Endothelial cell of hepatic sinusoid (primary cell): ENCODE results near the gene ST3GAL2.

ENCODE experiments used
- in situ Hi-C: cut with HindIII; loops from 2 replicates; pipeline ENCODE4 v1.10.0; 2017; ENCODE audit warnings: low sequenced_read_pairs

ST3GAL2 gene

GRCh38 chr16:70440009-70440692 is 1.3 kb upstream of the ST3GAL2 start:
- in situ Hi-C loops = no loop called here

- in situ Hi-C loops = loop anchor here (5.0 kb wide), 2 partner anchors 46 to 84 kb away; partner anchors contain the start of genes COG4 and SF3B3
Measured at GRCh38 chr16:70438585-70438968, 323 bp downstream of the ST3GAL2 start.

DNA sequence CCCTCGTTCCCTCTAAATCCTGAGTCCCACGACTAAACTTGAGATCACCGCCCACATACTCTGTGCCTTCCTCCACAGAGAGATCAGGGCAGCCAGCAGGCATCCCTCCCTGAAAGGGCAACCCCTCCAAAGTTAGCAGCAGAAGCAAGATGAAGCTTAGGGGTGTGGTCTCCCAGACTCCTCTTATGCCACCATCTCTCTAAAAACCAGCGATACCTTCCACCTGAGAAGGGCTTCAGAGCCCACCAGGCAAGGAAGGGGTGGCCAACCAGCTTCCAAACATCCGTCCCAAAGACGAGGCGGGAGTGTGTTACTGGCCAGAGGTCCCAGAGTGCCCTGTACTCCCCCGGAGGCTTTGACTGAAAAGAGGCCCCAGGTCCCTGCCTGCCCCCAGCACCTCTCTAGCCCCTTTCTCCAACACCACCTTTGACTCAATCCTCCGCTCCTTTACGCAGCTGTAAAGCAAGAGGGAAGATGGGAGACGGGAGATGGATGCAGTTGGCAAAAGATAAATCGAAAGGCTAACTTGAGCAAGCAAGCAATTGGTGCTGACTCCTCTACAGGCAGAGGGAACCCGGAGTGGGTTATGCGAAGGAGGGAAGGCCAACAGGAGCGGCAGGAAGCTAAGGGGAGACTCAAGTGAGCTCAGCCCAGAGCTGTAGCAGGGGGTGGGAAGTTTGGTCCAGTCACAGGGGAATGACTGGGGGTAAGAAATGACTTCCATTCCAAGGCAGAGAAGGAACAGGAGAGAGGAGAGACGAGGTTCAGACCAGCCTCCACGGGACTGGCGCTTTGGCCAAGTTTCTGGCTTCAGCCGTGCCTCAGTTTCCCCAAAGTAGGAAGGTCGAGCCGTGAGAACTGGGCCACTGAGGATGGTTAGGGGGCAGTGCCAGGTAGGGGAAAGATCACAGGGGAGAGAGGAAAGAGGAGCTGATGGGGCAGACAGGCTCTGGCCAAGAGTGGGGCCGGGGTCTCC is 1.0 kb downstream of the ST3GAL2 start:
- in situ Hi-C loops = loop anchor here (5.0 kb wide), 2 partner anchors 46 to 84 kb away; partner anchors contain the start of genes COG4 and SF3B3

DNA sequence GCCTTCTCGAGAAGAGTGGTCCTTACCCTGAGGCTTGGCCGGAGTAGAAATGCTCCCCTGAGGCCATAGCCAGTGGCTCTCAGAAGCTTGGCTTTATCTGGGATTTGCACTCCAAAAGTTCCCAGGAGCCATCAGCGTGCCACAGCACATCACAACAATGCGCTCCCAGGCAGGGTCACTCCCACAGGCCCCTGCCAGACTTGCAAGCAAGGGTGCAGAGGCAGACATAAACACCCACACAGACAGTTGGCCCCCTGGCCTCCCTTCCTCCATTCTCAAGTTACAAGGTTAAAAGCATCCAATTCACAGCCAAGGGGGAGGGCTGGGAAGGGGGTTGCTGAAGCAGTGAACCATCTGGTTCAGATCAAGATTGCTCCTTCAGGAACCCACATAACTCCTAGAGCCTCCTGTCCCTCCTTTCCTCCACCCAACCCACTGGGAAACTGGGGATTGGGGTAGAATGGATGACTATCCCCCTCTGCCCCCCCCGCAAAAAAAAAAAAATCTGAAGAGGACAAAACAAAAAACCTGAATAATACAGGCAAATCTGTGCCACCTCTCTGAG is 1.8 kb downstream of the ST3GAL2 start:
- in situ Hi-C loops = loop anchor here (5.0 kb wide), 2 partner anchors 45 to 85 kb away; partner anchors contain the start of genes COG4 and SF3B3

- in situ Hi-C loops = loop anchor here (5.0 kb wide), 2 partner anchors 42 to 88 kb away; partner anchors contain the start of genes COG4 and SF3B3
Measured at GRCh38 chr16:70434484-70435260, 4.2 kb downstream of the ST3GAL2 start.

DNA sequence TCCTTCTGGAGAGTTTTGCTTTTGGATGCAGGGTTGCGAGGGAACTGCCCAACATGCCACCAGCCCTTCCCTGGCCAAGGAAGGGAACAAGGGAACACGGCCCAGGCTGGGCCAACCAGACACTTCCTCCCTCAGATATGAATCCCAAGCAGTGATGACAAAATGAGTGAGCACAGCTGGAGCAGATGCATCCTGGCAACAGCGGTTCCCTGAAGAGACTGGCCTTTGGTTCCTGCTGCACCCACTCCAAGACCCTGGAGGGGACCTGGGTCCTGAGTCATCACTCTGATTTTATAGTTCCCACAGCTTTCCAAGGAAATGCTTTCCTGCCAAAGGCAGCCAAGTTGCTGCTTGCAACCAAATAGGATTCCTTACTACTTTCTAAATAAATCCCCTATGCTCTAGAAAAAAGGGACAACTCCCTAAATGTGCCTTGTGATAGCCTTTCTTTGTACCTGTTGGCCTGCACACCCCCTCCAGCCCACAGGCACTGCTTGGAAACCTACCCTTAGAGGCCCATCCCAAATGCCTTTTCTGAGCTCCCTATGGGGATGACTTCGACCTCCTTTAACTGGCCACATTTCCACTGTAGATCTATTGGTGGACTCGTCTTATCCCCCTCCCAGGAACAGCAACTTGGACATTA is 5.3 kb downstream of the ST3GAL2 start:
- in situ Hi-C loops = no loop called here

DNA sequence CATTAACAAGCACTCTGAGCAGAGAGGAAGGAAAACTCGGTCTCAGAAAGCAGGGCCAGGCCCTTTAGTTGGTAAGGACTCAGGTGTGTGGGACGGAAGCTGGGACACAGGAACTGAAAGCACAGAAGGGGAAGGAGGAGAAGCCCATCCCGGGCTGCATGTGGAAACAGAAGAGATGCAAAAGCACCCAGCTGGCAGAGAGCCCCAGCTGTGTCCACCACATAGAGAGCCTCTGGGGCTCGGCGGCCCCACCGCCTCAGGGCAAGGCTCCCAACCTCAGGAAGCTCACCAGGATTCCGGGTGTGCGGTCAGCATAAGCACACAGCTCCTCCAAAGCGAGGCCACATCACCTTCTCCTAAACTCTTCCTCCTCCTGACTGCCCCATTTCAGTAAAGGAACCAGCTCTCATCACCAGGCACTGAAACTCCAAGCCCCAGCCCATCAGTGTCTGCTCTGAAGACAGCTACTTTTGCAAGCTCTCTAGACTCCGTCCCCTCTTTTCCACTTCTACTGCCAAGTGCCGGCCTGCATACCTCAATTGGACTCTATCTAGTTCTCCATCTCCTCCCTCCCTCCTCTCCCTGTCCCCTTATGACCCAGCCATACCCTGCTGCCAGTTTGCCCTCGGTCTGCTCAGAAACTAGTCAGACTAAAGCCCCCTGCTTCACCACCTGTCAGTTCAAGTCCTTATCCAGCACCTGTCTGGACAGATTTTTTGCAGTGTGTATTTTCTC is 6.0 kb downstream of the ST3GAL2 start:
- in situ Hi-C loops = no loop called here

GRCh38 chr16:70432356-70432722 is 6.6 kb downstream of the ST3GAL2 start:
- in situ Hi-C loops = no loop called here

DNA sequence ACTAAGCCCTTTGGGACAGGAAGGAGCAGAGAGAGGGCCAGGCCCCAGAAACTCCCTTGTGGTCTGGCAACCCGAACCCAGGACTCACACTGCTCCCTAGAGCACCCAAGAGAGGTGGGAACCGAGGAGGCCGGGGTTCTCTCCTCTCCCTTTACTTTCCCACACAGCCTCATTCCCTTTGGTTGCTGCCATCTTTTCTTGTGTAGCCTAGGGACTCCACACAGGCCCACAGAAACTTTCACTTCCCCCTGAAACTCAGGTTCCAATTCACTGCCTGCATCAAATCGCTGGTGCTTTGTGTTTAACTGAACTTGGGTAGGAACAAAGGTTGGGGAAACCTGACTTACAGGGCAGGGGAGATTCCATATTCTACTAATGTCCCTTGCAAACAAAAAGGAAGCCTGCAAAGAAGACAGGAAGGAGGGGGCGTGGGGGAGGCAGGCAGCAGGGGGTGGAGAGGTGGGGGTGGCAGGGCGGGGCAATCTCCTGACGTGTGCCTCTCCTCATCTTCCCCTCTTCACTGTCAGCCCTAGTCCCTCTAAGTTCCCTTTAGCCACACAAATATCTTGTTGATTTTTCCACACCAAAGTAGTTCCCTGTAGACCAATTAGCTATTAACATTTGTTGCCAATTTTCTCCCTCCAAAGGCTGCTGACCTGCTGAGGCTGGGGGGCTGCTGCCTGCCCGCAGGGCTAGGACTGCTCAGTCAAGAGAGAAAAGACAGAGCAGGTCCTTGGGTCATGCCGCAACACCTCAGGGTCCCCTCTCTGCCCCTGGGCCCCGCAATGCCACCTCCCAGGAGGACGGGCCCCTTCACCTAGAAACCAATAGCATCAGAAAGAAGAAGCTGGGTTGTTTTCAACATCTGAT is 8.0 kb downstream of the ST3GAL2 start:
- in situ Hi-C loops = no loop called here

DNA sequence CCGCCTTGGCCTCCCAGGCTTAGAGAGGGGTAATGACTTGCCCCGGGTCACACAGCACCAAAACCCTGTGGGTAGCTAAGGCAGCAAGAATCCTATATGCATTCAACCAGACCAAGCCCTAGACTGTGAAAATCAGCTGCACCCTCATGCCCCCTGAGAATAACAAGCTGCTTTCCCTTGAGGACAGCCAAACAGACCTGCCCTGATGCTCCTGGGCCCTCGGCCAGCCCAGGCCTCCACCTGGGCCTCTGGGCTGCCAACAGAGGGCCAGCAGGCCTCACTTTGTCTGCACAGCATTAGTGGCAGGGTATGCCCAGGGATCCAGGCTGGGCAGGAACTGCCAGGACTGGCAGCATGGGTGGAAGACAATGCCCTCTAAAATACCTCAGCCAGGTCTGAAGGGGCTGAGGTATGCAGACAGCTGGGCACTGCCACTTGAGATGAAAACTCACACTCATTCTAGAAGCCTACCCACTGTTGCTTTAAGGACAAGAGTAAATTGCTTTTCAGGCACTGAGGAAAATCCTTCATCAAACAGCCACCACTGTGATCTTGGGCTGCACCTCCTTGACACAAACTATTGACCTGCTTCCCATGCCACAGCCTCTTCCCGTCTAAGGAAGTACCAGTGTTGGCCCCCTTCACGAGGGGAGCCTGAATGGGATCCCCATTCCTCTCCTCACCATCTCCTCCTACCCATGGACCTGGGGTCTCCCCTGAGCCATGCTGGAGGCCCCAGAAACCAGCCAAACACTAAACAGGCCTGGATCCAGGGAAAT is 8.8 kb downstream of the ST3GAL2 start:
- in situ Hi-C loops = no loop called here

DNA sequence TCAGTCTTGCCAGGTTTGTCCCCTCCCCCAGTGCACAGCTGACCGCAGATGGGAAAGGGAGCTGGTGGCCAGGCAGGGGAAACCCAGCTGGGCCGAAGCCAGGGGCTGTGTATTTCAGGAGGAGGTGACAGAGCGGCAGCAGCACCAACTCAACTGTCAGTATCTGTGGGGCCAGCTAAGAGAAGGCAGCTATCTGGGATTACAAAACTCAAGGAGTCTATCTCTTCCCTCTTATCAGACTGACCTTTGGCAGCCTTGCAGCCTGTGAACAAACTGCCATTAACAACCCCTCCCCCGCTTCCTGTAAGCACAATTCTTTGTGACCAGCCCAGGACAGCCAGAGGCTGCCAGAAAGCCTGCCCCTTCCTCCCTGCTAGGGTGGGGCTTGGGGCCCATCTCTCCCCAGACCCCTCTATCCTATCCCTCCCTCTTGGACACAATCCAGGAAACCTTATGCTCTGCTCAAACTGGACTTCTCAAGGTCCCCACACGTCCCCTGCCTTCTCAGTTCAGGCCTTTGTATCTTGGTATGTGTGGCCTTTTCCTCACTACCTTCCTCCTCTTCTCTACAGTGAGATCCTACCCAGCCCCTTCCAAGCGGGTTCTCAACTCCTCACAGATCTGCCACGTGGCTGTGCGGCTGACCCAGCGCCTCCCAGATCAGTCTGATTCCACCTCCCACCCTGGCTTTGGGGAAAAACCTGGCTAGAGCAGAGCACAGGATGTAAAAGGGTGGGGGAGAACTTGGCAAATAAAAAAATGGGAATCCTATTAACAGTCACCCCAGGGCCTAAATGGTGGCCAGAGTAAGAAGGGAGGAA is 10.5 kb downstream of the ST3GAL2 start:
- in situ Hi-C loops = no loop called here

GRCh38 chr16:70427786-70428177 is 11.1 kb downstream of the ST3GAL2 start:
- in situ Hi-C loops = no loop called here

DNA sequence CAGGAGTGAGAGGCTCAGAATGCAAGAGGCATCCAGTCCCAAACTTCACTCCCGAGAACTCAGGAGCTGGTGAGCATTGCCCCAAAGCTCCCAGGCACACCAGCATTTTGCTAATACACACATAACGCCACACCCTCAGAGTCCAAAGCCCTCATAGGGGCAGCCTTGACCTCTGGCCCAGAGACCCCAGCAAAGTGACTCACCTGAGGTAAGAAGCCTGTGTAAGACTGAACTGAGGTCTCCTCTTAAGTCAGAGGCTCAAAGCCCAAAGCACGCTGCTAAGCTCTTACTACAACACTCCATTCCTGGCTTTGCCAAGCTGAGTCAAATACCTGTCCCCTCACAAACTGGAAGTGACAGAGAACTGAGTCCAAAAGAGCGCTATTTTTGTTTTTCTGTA is 16.4 kb downstream of the ST3GAL2 start:
- in situ Hi-C loops = no loop called here

DNA sequence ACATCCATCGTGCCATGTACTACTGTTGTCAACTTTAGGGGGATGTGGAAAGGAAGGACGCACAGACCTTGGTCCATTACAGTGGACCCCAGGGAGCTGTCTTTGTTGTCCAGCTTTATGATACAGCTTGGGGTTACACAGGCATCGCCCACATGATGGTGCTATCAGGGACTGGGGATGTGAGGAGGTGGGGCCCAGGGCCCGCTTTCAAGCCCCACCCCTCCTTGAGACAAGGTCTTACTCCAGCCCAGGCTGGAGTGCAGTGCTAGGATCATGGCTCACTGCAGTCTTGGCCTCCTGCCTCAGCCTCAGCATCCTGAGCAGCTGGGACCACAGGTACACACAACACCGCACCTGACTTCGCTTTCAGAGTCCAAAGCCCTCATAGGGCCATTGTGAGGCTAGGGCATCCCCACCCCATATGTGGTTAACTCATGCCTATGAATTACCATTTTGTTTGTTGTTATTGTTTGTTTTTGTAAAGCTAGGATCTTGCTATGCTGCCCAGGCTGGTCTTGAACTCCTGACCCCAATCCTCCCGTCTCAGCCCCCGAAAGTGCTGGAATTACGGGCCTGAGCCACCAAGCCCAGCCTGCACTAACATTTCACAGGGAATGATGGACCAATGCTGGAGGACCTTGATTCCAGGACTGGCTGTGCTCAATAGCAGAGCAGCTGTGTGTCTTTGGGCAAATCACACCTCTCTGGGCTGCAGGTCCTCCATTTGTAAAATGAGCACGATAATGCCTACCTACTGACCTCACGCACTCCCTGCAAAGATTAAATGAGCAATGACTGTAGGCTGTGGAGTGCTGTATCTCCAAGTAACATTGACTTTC is 17.2 kb downstream of the ST3GAL2 start:
- in situ Hi-C loops = no loop called here

DNA sequence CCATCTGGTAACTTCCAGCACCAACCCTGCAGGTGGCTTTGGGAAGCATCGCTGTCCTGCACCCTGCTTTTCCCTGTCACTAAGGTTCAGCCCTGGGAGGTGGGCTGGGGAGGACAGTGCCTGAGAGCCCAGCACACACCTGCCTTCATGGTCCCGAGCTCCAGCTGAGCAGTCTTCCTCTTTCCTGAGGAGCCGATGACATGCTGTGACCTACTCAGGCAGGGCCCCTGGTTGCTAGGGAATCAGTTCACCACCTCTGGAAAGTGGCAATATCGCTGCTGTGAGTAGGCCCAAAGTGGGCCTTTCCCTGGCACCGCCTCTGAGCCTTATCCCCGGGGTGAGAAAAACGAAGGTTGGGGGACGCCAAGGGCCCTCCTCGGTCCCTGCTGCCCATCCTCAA is 17.9 kb downstream of the ST3GAL2 start:
- in situ Hi-C loops = no loop called here
